ENCODE measurements around the gene ORC5. TPM values are rescaled to one million over a fixed set of nuclear protein-coding genes. Genes with fewer than 3 reads are reported as not detected.

ORC5 gene
- total RNA-seq, 1 donor = 22.1 TPM

DNA sequence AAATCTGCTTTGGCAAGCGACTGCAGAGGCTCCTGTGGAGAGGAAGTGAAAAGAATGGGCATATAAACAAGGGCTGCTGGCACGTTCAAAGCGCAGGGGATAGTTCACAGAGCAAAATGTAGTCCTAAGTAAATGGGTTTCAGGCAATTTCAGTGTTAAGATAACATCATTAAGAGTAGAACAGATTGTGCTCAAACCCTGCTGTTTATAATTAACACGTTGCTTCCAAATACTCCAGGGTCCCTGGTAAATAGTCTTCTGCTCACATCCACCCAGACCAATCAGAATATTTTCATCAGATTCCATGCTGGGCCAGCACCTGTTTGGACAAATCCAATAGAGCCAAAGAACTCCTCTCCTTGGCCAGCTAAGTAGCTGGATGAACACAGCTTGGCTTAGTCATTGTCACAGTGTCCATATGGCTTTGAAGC is 81.4 kb downstream of the ORC5 start:
- no peak for DNase-seq (ENCODE audit: insufficient read length, low spot score, missing footprints)
- no peaks in the 10 kb centered on the region for H4K20me1 ChIP-seq (ENCODE audit: insufficient read depth, low read length)
- no peaks in the 10 kb centered on the region for H3K9me3 ChIP-seq (ENCODE audit: low read depth, low read length)
- no peak overlapping the region for H3K27ac ChIP-seq (ENCODE audit: low read depth, low read length)
- no peaks in the 10 kb centered on the region for H3K79me2 ChIP-seq (ENCODE audit: insufficient read depth, low read length)
- no peak overlapping the region for H3K4me2 ChIP-seq (ENCODE audit: insufficient read depth, low read length)
- H3K4me1 ChIP-seq (ENCODE audit: insufficient read depth, low read length) = no peaks in the 10 kb centered on the region
- peaks cover 9% of the 10 kb centered on the region for H3K36me3 ChIP-seq (ENCODE audit: insufficient read depth, low read length)
- no peaks in the 10 kb centered on the region for H3K27me3 ChIP-seq (ENCODE audit: insufficient read depth, low read length)
- TF ChIP-seq, protein P1, sequence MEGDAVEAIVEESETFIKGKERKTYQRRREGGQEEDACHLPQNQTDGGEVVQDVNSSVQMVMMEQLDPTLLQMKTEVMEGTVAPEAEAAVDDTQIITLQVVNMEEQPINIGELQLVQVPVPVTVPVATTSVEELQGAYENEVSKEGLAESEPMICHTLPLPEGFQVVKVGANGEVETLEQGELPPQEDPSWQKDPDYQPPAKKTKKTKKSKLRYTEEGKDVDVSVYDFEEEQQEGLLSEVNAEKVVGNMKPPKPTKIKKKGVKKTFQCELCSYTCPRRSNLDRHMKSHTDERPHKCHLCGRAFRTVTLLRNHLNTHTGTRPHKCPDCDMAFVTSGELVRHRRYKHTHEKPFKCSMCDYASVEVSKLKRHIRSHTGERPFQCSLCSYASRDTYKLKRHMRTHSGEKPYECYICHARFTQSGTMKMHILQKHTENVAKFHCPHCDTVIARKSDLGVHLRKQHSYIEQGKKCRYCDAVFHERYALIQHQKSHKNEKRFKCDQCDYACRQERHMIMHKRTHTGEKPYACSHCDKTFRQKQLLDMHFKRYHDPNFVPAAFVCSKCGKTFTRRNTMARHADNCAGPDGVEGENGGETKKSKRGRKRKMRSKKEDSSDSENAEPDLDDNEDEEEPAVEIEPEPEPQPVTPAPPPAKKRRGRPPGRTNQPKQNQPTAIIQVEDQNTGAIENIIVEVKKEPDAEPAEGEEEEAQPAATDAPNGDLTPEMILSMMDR (IDR thresholded peaks at IDR 0.05; ENCODE audit: extremely low read depth, low read depth, low read length) = no peak
- H2AFZ ChIP-seq (ENCODE audit: low read length) = no peak overlapping the region
- H3K4me3 ChIP-seq (ENCODE audit: insufficient read depth, low read length) = no peak overlapping the region

DNA sequence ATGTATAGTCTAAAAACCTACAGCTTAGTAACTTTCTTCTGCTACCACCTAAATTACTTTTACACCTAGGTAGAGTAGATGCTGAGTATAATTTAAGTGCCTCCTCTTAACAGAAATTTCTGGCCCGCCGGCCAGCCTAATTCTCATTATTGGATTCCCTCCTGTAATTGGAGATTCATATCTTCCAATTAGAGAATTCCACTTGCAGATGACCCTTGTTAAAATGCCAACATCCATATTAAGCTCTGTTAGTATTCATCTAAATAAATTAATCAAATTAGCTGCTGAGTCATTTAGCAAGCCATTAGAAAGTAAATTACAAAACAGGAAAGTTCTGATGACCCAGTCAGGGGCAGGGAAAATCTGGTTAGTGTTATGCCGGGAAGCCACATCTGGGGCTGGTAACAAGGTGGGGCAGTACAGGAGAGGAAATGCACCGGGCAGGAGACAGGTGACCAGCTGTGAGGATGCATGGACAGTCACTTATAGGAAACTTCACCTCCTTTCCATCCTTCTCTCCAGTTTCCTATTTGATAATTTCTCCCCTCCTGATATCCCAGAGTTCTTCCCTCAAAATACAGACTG is 82.8 kb downstream of the ORC5 start:
- Histone ChIP-seq H4K20me1 (ENCODE audit: insufficient read depth, low read length) (no peaks in the 10 kb centered on the region), H3K27ac (ENCODE audit: low read depth, low read length) (no peak overlapping the region), H3K79me2 (ENCODE audit: insufficient read depth, low read length) (no peaks in the 10 kb centered on the region), H3K27me3 (ENCODE audit: insufficient read depth, low read length) (no peaks in the 10 kb centered on the region), H3K9me3 (ENCODE audit: low read depth, low read length) (no peaks in the 10 kb centered on the region), H3K4me3 (ENCODE audit: insufficient read depth, low read length) (no peak overlapping the region), H3K36me3 (ENCODE audit: insufficient read depth, low read length) (no peaks in the 10 kb centered on the region), H3K4me1 (ENCODE audit: insufficient read depth, low read length) (no peaks in the 10 kb centered on the region), H2AFZ (ENCODE audit: low read length) (no peak overlapping the region), H3K4me2 (ENCODE audit: insufficient read depth, low read length) (no peak overlapping the region)
- TF ChIP-seq, protein P1 (IDR thresholded peaks at IDR 0.05; ENCODE audit: extremely low read depth, low read depth, low read length) = no peak
- DNase-seq (ENCODE audit: insufficient read length, low spot score, missing footprints) = no peak

DNA sequence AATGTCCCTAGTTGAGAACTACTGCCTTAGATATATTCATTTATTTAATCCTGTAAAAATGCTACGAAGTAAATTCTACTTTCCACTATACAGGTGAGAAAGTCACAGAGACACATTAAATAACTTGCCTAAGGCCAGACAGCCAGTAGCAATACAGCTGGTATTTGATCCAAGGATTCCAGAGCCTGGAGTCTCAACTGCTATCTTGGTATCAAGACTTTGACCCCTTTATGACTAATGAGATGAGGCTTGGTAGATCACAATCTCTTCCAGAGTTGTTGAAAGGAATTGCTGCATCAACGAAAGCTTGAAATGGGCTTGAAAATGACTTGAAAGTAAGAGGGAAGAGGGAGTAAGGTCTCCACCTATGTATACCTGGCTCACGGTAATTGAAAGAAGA is 83.3 kb downstream of the ORC5 start:
- no peak overlapping the region for H3K4me3 ChIP-seq (ENCODE audit: insufficient read depth, low read length)
- H4K20me1 ChIP-seq (ENCODE audit: insufficient read depth, low read length) = no peaks in the 10 kb centered on the region
- DNase-seq (ENCODE audit: insufficient read length, low spot score, missing footprints) = no peak
- no peak overlapping the region for H3K4me2 ChIP-seq (ENCODE audit: insufficient read depth, low read length)
- H3K9me3 ChIP-seq (ENCODE audit: low read depth, low read length) = no peaks in the 10 kb centered on the region
- H2AFZ ChIP-seq (ENCODE audit: low read length) = no peak overlapping the region
- H3K4me1 ChIP-seq (ENCODE audit: insufficient read depth, low read length) = no peaks in the 10 kb centered on the region
- H3K27ac ChIP-seq (ENCODE audit: low read depth, low read length) = no peak overlapping the region
- H3K79me2 ChIP-seq (ENCODE audit: insufficient read depth, low read length) = no peaks in the 10 kb centered on the region
- H3K36me3 ChIP-seq (ENCODE audit: insufficient read depth, low read length) = no peaks in the 10 kb centered on the region
- TF ChIP-seq, protein P1 (IDR thresholded peaks at IDR 0.05; ENCODE audit: extremely low read depth, low read depth, low read length) = no peak
- H3K27me3 ChIP-seq (ENCODE audit: insufficient read depth, low read length) = no peaks in the 10 kb centered on the region

DNA sequence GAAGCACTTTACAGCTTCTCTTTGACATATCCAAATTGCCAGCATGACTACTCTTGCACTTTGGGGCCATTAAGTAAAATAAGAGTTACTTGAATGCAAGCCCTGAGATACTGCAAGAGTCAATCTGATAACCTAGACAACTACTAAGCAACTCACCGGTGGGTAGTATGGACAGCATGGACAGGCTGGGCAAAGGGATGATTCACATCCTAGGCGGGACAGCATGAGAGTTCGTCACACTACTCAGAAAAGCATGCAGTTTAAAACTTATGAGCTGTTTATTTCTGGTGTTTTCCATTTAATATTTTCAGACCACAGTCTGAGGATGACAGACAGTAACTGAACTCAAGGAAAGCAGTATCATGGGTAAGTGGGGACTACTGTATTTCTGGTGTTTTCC is 84.0 kb downstream of the ORC5 start:
- H3K9me3 ChIP-seq (ENCODE audit: low read depth, low read length) = no peaks in the 10 kb centered on the region
- no peaks in the 10 kb centered on the region for H4K20me1 ChIP-seq (ENCODE audit: insufficient read depth, low read length)
- no peak overlapping the region for H3K4me2 ChIP-seq (ENCODE audit: insufficient read depth, low read length)
- no peak overlapping the region for H3K27ac ChIP-seq (ENCODE audit: low read depth, low read length)
- H2AFZ ChIP-seq (ENCODE audit: low read length) = no peak overlapping the region
- no peaks in the 10 kb centered on the region for H3K36me3 ChIP-seq (ENCODE audit: insufficient read depth, low read length)
- TF ChIP-seq, protein P1 (IDR thresholded peaks at IDR 0.05; ENCODE audit: extremely low read depth, low read depth, low read length) = no peak
- H3K4me1 ChIP-seq (ENCODE audit: insufficient read depth, low read length) = no peaks in the 10 kb centered on the region
- no peak overlapping the region for H3K4me3 ChIP-seq (ENCODE audit: insufficient read depth, low read length)
- DNase-seq (ENCODE audit: insufficient read length, low spot score, missing footprints) = no peak
- H3K27me3 ChIP-seq (ENCODE audit: insufficient read depth, low read length) = no peaks in the 10 kb centered on the region
- no peaks in the 10 kb centered on the region for H3K79me2 ChIP-seq (ENCODE audit: insufficient read depth, low read length)

Data from osteoblast (primary cell).